ENCODE measurements around the gene HMG20A. TPM values are rescaled to one million over a fixed set of nuclear protein-coding genes. Genes with fewer than 3 reads are reported as not detected.

Gene HMG20A
- total and polyA plus RNA-seq, 2 of the 13 experiments (the other 11 are each of a cell fraction or from before 2014, with no cell fraction given): 28.0 to 35.2 TPM

- TF ChIP-seq CEBPB (IDR thresholded peaks at IDR 0.05; ENCODE audit: borderline replicate concordance, low read depth, low read length): no peak
- no peak for TF ChIP-seq TEAD3 (CRISPR knock-in tag; optimal IDR thresholded peaks at IDR 0.05; ENCODE audit: borderline replicate concordance)
- TF ChIP-seq HOXA5 (CRISPR knock-in tag; IDR thresholded peaks at IDR 0.05): no peak
- no peak for TF ChIP-seq ZNF629 (CRISPR knock-in tag; conservative IDR thresholded peaks at IDR 0.05)
Observed at GRCh38 chr15:77494964-77495363, 74.3 kb downstream of the HMG20A start (continued).

- Histone ChIP-seq H3K4me2 (ENCODE audit: low read depth, low read length) (no peak overlapping the region), H3K9me3 (ENCODE audit: low read length) (no peaks in the 10 kb centered on the region), H3K79me2 (ENCODE audit: insufficient read depth, low read length) (no peaks in the 10 kb centered on the region), H3K27me3 (ENCODE audit: control insufficient read depth in 1 of 2, insufficient read depth in 2 of 2, low read length in 2 of 2) (no peaks in the 10 kb centered on the region), H3K9ac (ENCODE audit: insufficient read depth, low read depth, low read length) (no peak overlapping the region), H2AFZ (ENCODE audit: low read length) (no peak overlapping the region), H3K4me1 (ENCODE audit: insufficient read depth, low read length) (peaks cover 27% of the 10 kb centered on the region), H3K36me3 (replicated peaks in 1 of 2; ENCODE audit: control insufficient read depth in 1 of 2, insufficient read depth in 2 of 2, low read length in 2 of 2) (no peaks in the 10 kb centered on the region), H4K20me1 (ENCODE audit: insufficient read depth, low read length) (no peaks in the 10 kb centered on the region), H3K27ac (ENCODE audit: extremely low read length, insufficient read depth, low read length) (no peak overlapping the region), H3K4me3 (replicated peaks in 1 of 3; ENCODE audit: insufficient read depth in 1 of 3, low read depth in 2 of 3, low read length in 3 of 3) (no peak overlapping the region)
- ChIA-PET POLR2A (interaction anchor here (1.1 kb wide), 1 partner anchor 12 kb away, joined by 9 read pairs; no protein-coding TSS in a partner anchor), CTCF (ENCODE audit: low intra/inter-chr PET ratio, low total read pairs) (interaction anchor here (1.2 to 3.3 kb wide), 5 partner anchors 47 to 472 kb away, joined by 4 to 19 read pairs (median 8); no protein-coding TSS in a partner anchor)
- DNase-seq (ENCODE audit: low spot score) (no peak), ATAC-seq (no peak), FAIRE-seq (no peak)
- TF ChIP-seq ATF1 (CRISPR knock-in tag; IDR thresholded peaks at IDR 0.05): no peak
- TF ChIP-seq ZNF256 (CRISPR knock-in tag; conservative IDR thresholded peaks at IDR 0.05): no peak
- 0 out of 2 replicates have a peak, but pooled peaks have one; percentile 1 for TF ChIP-seq MEIS2 (CRISPR knock-in tag; IDR thresholded peaks at IDR 0.05)
- intact Hi-C loops (cut with micrococcal nuclease; ENCODE audit: unreplicated experiment): loop anchor here (1.0 to 2.0 kb wide), 4 partner anchors 47 to 389 kb away; no protein-coding TSS in a partner anchor
- 88% methylated on average over 10 of the region's 10 CpGs for WGBS (ENCODE audit: low lambda C conversion rate)
- no TSS peak for BruUV-seq (replicated peaks)
- in situ Hi-C loops (cut with HindIII; ENCODE audit: extremely low pct_ligation_motif_present, low pct_unique_long_range_greater_than_20kb): loop anchor here (5.0 kb wide), 1 partner anchor 379 kb away; no protein-coding TSS in a partner anchor
Observed at GRCh38 chr15:77495838-77496596, 75.3 kb downstream of the HMG20A start.

Data from HepG2 (cell line).